A549 (cell line): Measurements from ENCODE around the gene VDR. TPM values are rescaled to one million over a fixed set of nuclear protein-coding genes. Genes with fewer than 3 reads are reported as not detected.

Experiments
- ATAC-seq, 2 experiments: fragments of 200-7000 bp in 1 of 2; fragments of >200 bp in 1 of 2; cut with Nextera tagmentation in 1 of 2; cut with Tn5 transposase in 1 of 2; 3 replicates each; pipeline versions ENCODE4 v1.8.0 to v1.9.1; 2018 to 2020; ENCODE audit warnings: mild to moderate bottlenecking in 1 of 2, moderate library complexity in 1 of 2
- CTCF ChIA-PET: fragments of 300-600 bp; sonication (Branson Sonifier 250); formaldehyde crosslinking; extraction: SDS; loops from one replicate; lab custom pipeline; 2021; ENCODE audit warnings: antibody characterized with exemption, inconsistent platforms; lab: Yijun Ruan, JAX
- POLR2A ChIA-PET: fragments of 350-600 bp; formaldehyde crosslinking; extraction: SDS; loops from one replicate; lab custom pipeline; 2021; ENCODE audit warnings: antibody characterized with exemption, inconsistent platforms; lab: Yijun Ruan, JAX
- DNase-seq, 2 experiments: peaks; one replicate each; pipeline versions ENCODE4 v3.0.0 to v3.0.0-alpha.2; 2011 to 2016; ENCODE audit warnings: low read depth in 1 of 2, low spot score in 1 of 2
- FAIRE-seq: peaks from 2 replicates; lab custom pipeline; 2011; peaks lifted over from hg19 to GRCh38; lab: Jason Lieb, UNC
- H3K27ac ChIP-seq, 2 experiments: fragments of >200 bp; sonication (Bioruptor Twin); formaldehyde crosslinking; 3 replicates each; pipeline ENCODE4 v1.5.1; 2016 to 2017
- H3K4me1 ChIP-seq: fragments of >200 bp; sonication (Bioruptor Twin); formaldehyde crosslinking; 3 replicates; pipeline ENCODE4 v1.6.1; 2016
- H3K4me2 ChIP-seq: fragments of >200 bp; sonication (Bioruptor Twin); formaldehyde crosslinking; 3 replicates; pipeline ENCODE4 v1.6.1; 2016
- H3K4me3 ChIP-seq: fragments of >200 bp; sonication (Bioruptor Twin); formaldehyde crosslinking; 3 replicates; pipeline ENCODE4 v1.5.1; 2016
- H3K9me3 ChIP-seq: fragments of >200 bp; sonication (Bioruptor Twin); formaldehyde crosslinking; 3 replicates; pipeline ENCODE4 v1.6.1; 2016
- CEBPB ChIP-seq, 2 experiments: fragments of >200 bp in 1 of 2; sonication (Bioruptor Twin) in 1 of 2; formaldehyde crosslinking in 1 of 2; IDR thresholded peaks; 2 replicates each; pipeline ENCODE4 v1.6.1; 2012 to 2016
- CHD2 ChIP-seq: fragments of 150-350 bp; IDR thresholded peaks from 2 replicates; pipeline ENCODE4 v1.6.1; 2014; ENCODE audit warnings: low read length; ENCODE audit not compliant: partially characterized antibody
- EHF ChIP-seq: fragments of 250-450 bp; sonication (Bioruptor Pico); IDR thresholded peaks from 2 replicates; pipeline ENCODE4 v1.5.0; 2020; ENCODE audit warnings: mild to moderate bottlenecking
- EHMT2 ChIP-seq: fragments of 200-600 bp; sonication (generic); IDR thresholded peaks from 2 replicates; pipeline ENCODE4 v1.6.1; 2016; ENCODE audit warnings: antibody characterized with exemption, low read depth, mild to moderate bottlenecking, moderate library complexity
- EP300 ChIP-seq, 2 experiments: fragments of >200 bp; sonication (Bioruptor Twin); formaldehyde crosslinking; IDR thresholded peaks; 2 replicates in 1 of 2; 3 replicates in 1 of 2; pipeline ENCODE4 v1.6.1; 2016 to 2017
- ESRRA ChIP-seq: fragments of 150-350 bp; IDR thresholded peaks from 2 replicates; pipeline ENCODE4 v1.6.1; 2014; ENCODE audit warnings: mild to moderate bottlenecking, low read length, borderline replicate concordance
- FOSL2 ChIP-seq, 2 experiments: fragments of 450-650 bp in 1 of 2; fragments of >200 bp in 1 of 2; sonication (Bioruptor Twin) in 1 of 2; formaldehyde crosslinking; IDR thresholded peaks; 2 replicates each; pipeline versions ENCODE4 v1.5.0 to v1.6.1; 2016 to 2020; ENCODE audit warnings: mild to moderate bottlenecking in 1 of 2, moderate library complexity in 1 of 2
- GATA3 ChIP-seq: IDR thresholded peaks from 2 replicates; pipeline ENCODE4 v1.6.1; 2012; ENCODE audit warnings: borderline replicate concordance
- HES2 ChIP-seq: fragments of >200 bp; sonication (Bioruptor Twin); formaldehyde crosslinking; IDR thresholded peaks from 2 replicates; pipeline ENCODE4 v1.6.1; 2016
- HEYL ChIP-seq: fragments of 250-450 bp; sonication (Bioruptor Pico); IDR thresholded peaks from 2 replicates; pipeline ENCODE4 v1.8.0; 2021; ENCODE audit warnings: mild to moderate bottlenecking, moderate library complexity
- HOXB13 ChIP-seq: fragments of 250-450 bp; sonication (Bioruptor Pico); IDR thresholded peaks from 2 replicates; pipeline ENCODE4 v1.5.0; 2020; ENCODE audit warnings: low read depth, mild to moderate bottlenecking, moderate library complexity
- JUNB ChIP-seq: fragments of >200 bp; sonication (Bioruptor Twin); formaldehyde crosslinking; IDR thresholded peaks from 2 replicates; pipeline ENCODE4 v1.6.1; 2016
- MAZ ChIP-seq: fragments of 150-350 bp; IDR thresholded peaks from 2 replicates; pipeline ENCODE4 v1.6.1; 2014; ENCODE audit warnings: antibody characterized with exemption, low read depth, low read length, borderline replicate concordance
- MYC ChIP-seq: IDR thresholded peaks from 2 replicates; pipeline ENCODE4 v1.6.1; 2012; ENCODE audit warnings: mild to moderate bottlenecking, inconsistent platforms, low read length, improper control_type of control experiment, borderline replicate concordance
- NPAS2 ChIP-seq: fragments of 250-450 bp; sonication (Bioruptor Pico); IDR thresholded peaks from 2 replicates; pipeline ENCODE4 v1.8.0; 2022; ENCODE audit warnings: mild to moderate bottlenecking, moderate library complexity, borderline replicate concordance
- POLR2A ChIP-seq: IDR thresholded peaks from 2 replicates; pipeline ENCODE4 v1.6.1; 2012; ENCODE audit warnings: mild to moderate bottlenecking, low read length
- POLR2AphosphoS2 ChIP-seq: conservative IDR thresholded peaks from 2 replicates; pipeline ENCODE4 v1.6.1; 2012; ENCODE audit warnings: low read length, improper control_type of control experiment, inconsistent platforms
- RCOR1 ChIP-seq: fragments of 150-350 bp; IDR thresholded peaks from 2 replicates; pipeline ENCODE4 v1.6.1; 2014; ENCODE audit warnings: antibody characterized with exemption, low read length, low read depth
- REST ChIP-seq: fragments of 200-600 bp; sonication (generic); IDR thresholded peaks from 2 replicates; pipeline ENCODE4 v1.6.1; 2016; ENCODE audit warnings: antibody characterized with exemption, mild to moderate bottlenecking, moderate library complexity
- RNF2 ChIP-seq: fragments of 200-600 bp; sonication (generic); IDR thresholded peaks from 2 replicates; pipeline ENCODE4 v1.6.1; 2016; ENCODE audit warnings: low read depth, mild to moderate bottlenecking, antibody characterized with exemption, moderate library complexity, borderline replicate concordance
- SMC3 ChIP-seq: fragments of >200 bp; sonication (Bioruptor Twin); formaldehyde crosslinking; IDR thresholded peaks from 3 replicates; pipeline ENCODE4 v1.6.1; 2018; ENCODE audit warnings: inconsistent platforms
- ZSCAN20 ChIP-seq: fragments of 250-450 bp; sonication (Bioruptor Pico); IDR thresholded peaks from 2 replicates; pipeline ENCODE4 v1.8.0; 2022; ENCODE audit warnings: mild to moderate bottlenecking, moderate library complexity
- WGBS: methylation state at CpG from one replicate; pipeline ENCODE4 v1.1.6; 2017; ENCODE audit errors: missing lambda C conversion rate; 5-methylcytosine and 5-hydroxymethylcytosine counted together
- polyA plus RNA-seq, 4 experiments: library from polyadenylated mRNA; depleted of rRNA in 3 of 4; stranded (reverse); fragments of >200 nt; fragmentation: RNase III in 1 of 4; extraction: RNeasy Plus Mini Kit Qiagen cat#74134 plus additional on column Dnase treatment in 1 of 4; gene quantifications; 2 replicates in 3 of 4; 3 replicates in 1 of 4; pipeline ENCODE4 v1.2.3, GENCODE V29; 2011 to 2017

Gene VDR
- polyA plus RNA-seq, 2 of the 4 experiments (the other 2 are of a cell fraction), result 1.9 to 2.1 TPM

GRCh38 chr12:47886510-47887240 lies 18.1 kb downstream of the VDR start:
- Histone ChIP-seq H3K4me3 (no peak overlapping the region), H3K9me3 (no peaks in the 10 kb centered on the region), H3K27ac (no peak overlapping the region), H3K4me1 (peaks cover 9% of the 10 kb centered on the region; the same call in 1 of the 3 replicates), H3K4me2 (no peak overlapping the region)
- 67% methylated on average over 13 of the region's 13 CpGs for WGBS
- DNase-seq, result no peak
- ChIA-PET CTCF (interaction anchor here (1.4 to 2.7 kb wide), 6 partner anchors 9 to 63 kb away, joined by 3 to 13 read pairs (median 8); no protein-coding TSS in a partner anchor), POLR2A (no interaction called here)
- no peak for ATAC-seq
- TF ChIP-seq POLR2A (no peak), NPAS2 (no peak), HES2 (no peak), RCOR1 (no peak), RNF2 (no peak), MYC (no peak), POLR2AphosphoS2 (no peak), ESRRA (no peak), HOXB13 (no peak), CHD2 (no peak), REST (no peak), MAZ (no peak), FOSL2 (IDR thresholded peaks at IDR 0.05) (no peak), FOSL2 (CRISPR knock-in tag; IDR thresholded peaks at IDR 0.05) (no peak), SMC3 (no peak), ZSCAN20 (CRISPR knock-in tag) (no peak)
- FAIRE-seq, result no peak

- DNase-seq (no peak), FAIRE-seq (no peak), ATAC-seq (no peak)
- no peak overlapping the region for H3K4me3 ChIP-seq
- no peak overlapping the region for H3K27ac ChIP-seq
- H3K4me2 ChIP-seq, result no peak overlapping the region
- no peaks in the 10 kb centered on the region for H3K9me3 ChIP-seq
- ChIA-PET POLR2A (no interaction called here), CTCF (interaction anchor here (0.5 to 2.7 kb wide), 7 partner anchors 10 to 1130 kb away, joined by 3 to 13 read pairs (median 7); no protein-coding TSS in a partner anchor)
- peaks cover 9% of the 10 kb centered on the region; the same call in 1 of the 3 replicates for H3K4me1 ChIP-seq
- WGBS, result 81% methylated on average over 2 of the region's 2 CpGs
- TF ChIP-seq HEYL, result no peak
- 0 out of 4 replicates have a peak, but pooled peaks of 1 of the 2 experiments have one; percentile 6 for TF ChIP-seq CEBPB (IDR thresholded peaks at IDR 0.05)
These were observed 19.2 kb downstream of the VDR start for GRCh38 chr12:47885566-47885965.

GRCh38 chr12:47885012-47885501 lies 19.7 kb downstream of the VDR start:
- no peak for TF ChIP-seq GATA3
- no peak for TF ChIP-seq EP300 (IDR thresholded peaks at IDR 0.05)
- no peak for TF ChIP-seq REST
- TF ChIP-seq HES2, result no peak
- TF ChIP-seq CHD2, result no peak
- no peak for TF ChIP-seq ZSCAN20 (CRISPR knock-in tag)
- no peak for TF ChIP-seq RCOR1
- no peak for TF ChIP-seq CEBPB (IDR thresholded peaks at IDR 0.05)
- TF ChIP-seq EHMT2, result no peak
- TF ChIP-seq MYC, result no peak
- no peak for TF ChIP-seq POLR2A
- no peak for TF ChIP-seq EHF (CRISPR knock-in tag)
- TF ChIP-seq JUNB, result no peak
- TF ChIP-seq, all 56 proteins: peak for 0
- ATAC-seq (no peak), DNase-seq (no peak), FAIRE-seq (no peak)
- POLR2A ChIA-PET, result no interaction called here
- WGBS, result 75% methylated on average over 10 of the region's 10 CpGs
- no peak overlapping the region for H3K4me2 ChIP-seq
- CTCF ChIA-PET, result interaction anchor here (1.9 to 2.7 kb wide), 4 partner anchors 14 to 64 kb away, joined by 7 to 13 read pairs (median 11); no protein-coding TSS in a partner anchor
- no peak overlapping the region for H3K27ac ChIP-seq
- H3K4me1 ChIP-seq, result peaks cover 9% of the 10 kb centered on the region; the same call in 1 of the 3 replicates
- H3K4me3 ChIP-seq, result no peak overlapping the region
- H3K9me3 ChIP-seq, result no peaks in the 10 kb centered on the region
